ENCODE results near the gene USP10.

Gene USP10

DNA sequence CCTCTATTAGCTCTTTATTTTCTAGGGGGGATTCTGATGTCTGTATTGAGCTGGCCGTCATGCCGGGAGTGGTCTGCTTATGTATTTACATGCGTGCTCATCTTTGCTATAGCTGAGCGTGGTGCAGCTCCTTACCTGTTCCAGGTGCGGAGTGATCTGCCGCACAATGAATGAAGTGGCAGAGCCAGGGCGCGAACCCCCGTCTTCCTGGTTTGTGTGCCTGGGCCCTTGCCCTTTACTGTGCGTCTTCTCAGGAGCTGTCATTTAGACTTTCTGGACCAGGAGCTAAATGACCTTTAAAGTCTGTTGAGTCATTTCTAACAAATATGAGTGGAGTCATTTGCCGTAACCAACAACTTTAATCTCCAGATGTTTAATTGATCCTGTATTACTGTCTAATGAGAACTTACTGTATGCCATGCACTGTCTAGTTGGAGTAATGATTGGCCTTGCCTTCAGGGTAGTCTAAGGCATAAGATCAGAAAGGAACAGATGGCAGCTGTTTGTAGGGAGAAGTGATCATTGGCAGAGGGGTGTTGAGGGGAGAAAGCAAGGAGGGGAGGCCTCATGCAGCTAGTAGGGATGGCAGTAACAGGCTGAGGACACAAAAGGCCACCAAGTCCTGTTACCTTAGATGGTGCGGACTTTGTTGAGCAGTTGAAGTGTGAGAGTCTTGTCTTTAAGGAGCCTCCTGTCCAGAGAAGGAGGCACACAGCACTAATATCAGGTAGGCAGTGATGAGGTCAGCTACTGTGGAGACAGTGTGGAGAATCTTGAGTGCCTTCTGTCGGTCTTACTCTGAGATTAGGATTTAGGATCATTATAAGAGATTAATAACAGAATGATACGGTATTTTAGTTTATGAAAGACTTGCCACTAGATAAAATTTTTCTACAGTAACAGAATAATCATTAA is 53.9 kb downstream of the USP10 start:
- DNase-seq: no peak

DNA sequence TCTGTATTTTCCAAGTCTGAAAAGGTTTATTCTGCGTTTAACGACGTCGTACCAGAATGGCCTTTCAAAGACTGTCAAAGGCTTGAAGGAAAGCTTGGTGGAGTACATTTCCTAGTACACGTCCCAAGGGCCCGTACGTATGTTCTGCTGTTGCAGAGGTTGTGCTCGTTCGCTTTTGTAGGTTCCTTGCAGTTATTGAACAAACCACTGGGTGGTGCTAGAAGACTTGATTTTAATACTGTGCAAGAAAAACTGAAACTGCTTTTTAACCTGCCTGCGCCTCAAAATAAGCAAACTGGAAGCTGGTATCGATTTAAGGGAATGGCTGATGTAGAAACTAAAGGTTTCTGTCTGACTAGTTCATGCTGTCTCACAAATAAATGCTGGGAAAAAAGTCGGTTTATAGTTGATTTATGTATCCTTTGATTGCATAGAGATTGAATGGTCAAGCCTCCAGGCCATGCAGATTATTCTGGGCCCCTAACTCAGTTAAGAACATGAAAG is 54.6 kb downstream of the USP10 start:
- peak; percentile 56 to 61 for DNase-seq

DNA sequence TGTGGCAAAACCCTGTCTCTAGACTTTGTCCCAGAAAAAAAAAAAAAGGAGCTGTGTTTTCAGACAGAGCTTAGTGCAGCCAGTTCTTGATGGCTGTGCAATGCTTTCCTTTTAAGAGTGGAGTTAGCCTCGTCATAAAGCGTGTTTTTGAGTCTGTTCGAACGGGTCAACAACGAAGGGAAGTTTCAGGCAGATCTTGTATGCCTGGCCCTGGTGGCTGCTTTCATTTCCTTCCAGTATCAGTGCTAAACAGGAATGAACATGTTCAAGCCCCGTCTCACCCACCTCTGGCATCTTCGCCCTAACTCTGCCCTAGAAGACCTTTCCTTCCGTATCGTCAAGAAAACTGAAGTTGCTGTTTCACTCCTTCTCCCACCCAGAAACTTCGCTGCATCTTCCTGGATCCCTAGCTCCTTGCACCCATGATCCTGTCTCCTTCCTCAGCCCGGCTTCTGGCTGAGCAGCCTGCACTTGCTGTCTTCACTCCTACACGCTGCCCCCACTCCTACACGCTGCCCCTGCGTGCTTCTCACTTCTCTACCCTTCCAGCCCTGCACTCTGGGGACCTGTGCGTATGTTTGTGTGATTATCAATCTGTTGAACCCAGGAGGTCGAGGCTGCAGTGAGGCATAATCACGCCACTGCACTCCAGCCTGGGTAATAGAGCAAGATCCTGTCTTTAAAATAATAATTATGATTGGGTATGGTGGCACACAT is 55.3 kb downstream of the USP10 start:
- DNase-seq: no peak

DNA sequence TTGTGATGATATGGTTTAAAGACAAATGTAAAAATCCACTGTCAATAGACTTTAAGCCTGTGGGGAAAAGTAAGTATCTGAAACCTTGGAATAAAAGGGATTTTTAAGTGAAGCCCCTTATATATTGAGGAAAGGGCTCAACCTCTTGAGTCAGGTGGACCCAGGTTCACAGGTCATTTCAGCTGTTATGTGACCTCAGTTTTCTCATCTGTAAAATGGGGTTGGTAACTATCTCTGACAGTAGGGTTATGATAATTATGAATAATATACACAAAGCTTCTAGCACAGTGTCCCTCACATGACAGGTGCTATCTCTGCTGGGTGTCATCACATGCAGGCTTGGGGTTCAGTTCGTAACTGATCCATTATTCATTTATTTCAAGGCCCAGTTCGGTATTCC is 57.0 kb downstream of the USP10 start:
- DNase-seq: no peak

DNA sequence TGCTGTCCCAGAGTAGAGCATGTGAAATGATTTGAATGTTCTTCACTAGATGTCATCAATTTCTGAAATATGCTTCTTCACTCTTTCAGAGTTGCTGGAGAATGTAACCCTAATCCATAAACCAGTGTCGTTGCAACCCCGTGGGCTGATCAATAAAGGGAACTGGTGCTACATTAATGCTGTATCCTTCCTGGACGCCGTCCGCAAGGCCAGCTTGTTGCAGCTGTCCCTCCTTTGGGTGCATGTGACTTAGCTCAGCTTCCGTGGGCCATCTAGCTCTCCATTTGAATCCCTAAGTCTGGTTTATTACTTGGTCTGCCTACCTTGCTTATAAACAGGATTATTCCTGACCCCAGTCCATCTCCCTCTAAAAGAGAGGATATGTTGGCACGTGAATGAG is 58.8 kb downstream of the USP10 start:
- DNase-seq: no peak

DNA sequence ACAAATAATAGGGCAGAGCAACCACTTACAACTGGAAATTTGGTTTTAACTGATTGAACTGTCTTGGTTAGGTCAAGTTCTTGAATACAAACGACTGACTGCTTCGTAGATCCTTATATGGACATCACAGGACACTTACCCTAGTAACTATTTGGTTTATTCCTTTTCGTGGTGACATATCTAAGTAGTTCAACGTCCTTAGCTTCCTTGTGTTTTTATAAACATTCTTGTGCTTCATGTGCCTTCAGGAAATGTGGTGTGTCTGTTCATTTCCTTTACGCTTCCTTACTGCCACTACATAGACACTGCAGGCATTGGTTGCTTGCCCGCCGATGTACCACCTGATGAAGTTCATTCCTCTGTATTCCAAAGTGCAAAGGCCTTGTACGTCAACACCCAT is 59.3 kb downstream of the USP10 start:
- no peak for DNase-seq

DNA sequence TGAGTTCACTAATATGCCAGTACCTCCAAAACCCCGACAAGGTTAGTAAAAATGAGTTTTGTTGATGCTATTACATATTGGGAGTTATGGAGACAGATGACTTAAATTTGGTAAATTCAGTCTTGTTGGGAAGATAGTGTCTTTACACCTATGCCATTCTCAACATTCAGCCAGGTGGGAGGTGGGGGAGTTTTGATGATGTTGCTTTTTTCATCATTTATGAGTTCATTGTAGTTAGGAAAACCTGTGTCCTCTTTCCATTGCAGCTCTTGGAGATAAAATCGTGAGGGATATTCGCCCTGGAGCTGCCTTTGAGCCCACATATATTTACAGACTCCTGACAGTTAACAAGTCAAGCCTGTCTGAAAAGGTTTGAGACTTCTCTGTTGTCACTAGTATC is 60.1 kb downstream of the USP10 start:
- DNase-seq: no peak

DNA sequence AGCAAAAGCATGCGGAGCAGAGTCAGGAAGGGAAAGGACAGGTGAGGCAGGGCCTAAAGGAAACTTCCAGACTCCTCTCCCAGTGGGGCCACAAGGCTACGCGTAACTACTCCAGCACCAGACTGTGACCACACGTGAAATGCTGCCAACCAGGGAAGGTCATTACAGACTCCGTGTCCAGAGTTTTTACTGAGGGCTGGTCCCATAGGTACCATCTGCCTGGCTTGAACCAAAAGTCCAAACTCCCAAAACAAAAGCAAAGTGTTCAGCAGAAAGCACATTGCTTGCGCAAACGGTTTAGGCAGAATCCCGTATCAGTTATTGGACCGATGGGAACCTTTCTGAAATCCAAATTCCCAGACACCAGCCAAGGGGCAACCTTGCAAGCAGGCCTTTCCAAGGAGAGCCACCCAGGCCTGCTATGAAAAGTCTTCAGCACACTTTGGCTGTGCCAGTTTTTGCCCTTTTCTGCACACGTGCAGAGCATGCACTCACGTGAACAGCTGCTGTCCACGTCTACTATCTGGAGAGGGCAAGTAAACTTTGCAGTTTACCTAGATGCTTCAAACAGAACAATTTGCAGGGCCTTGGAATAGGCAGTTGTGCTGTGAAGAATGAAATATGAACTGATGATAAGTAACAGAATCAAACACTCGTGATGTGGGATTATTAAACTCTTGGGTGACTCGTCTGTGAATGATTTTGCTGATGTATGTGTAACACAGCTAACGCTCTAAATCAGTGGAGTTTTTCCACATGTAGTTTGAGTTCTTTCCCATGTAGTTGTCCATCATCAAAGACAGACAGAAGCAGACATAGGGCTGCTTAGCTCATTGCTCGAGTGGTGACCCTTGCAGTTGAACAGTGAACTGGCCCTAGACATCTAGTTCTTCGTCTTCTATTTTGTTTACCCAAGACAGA is 61.9 kb downstream of the USP10 start:
- DNase-seq: no peak

DNA sequence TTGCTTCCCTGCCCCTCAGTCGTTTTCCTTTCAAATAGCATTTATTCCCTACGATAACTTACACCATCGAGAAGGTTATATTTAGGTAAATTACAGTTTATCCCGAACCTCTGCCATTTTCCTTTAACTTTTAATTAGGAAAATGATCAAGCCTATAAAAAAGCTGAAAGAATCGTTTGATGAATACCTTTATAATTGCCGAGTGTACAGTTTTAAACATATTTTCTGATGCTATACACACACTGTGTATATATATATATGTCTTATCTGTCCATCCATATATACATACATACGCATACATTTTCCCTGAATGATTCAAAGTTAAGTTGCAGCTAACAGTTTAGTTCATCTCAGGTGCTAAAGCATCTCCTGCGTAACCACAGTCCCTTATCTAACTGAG is 63.4 kb downstream of the USP10 start:
- DNase-seq: no peak

DNA sequence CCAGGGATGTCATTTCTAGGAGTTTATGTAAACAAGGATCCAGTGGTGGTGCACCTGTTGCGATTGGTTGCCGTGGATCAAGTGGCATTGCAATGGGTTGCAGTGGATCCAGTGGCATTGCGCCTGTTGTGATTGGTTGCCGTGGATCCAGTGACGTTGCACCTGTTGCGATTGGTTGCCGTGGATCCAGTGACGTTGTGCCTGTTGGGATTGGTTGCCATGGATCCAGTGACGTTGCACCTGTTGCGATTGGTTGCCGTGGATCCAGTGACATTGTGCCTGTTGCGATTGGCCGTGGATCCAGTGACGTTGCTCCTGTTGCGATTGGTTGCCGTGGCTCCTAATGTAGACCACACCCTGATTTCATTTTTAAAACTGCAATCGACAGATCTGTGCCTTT is 63.8 kb downstream of the USP10 start:
- no peak for DNase-seq

DNA sequence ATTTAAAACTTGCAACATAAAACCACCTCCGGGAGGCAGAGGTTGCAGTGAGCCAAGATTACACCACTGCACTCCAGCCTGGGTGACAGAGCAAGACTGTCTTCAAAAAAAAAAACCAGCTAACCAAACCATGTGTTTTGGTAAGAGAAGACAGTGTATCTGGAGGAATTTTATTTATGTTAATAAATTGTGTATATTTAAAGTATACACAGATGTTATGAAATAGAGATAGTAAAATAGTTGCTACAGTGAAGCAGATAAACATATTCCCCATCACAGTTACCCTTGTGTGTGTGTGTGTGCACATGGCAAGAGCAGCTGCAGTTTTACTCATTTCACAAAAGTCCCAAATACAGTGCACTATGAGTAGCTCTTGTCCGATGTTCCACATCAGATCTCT is 65.2 kb downstream of the USP10 start:
- DNase-seq: no peak

DNA sequence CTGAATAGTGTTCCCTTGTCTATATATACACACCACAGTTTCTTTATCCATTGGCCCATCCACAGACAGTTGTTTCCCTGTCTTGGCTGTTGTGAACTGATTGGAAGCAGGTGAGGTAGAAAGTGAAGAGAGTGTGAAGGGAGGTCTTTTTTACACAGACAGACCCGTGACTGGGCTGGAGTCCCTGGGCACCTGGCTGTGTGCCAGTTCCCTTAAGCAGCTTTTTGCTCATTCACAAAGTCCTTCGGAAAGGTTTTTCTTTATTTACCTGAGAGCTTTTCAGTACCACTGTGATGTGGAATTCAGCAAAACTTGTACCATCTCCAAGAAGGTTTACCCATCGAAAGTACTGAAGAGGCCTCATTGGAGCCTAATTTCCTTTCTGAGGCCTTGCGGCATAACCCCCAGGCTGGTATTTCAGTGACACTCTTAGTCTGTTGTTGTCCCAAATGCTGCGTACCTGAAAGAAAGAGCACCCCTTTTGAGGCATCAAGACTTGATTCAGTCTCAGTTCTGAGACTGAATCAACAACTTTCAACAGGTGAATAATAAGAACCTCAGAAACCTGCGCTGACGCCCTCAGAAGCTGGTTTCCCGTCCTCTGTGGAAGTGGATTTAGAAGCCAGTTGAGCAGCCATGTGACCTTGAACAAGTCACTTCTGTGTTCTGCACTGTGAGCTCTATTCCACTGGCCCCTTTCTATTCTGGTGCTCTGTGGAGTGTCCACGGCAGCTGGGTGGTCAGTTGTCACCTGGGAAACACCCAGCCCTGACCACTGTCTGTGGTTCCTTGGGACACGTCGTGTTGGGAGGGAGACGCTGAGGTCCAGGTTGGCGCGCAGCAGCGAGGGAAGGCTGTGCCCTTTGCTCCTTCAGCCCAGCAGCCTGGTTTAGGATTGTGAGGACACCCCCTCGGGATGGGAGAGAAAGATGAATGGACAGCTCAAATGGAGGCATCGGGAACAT is 66.1 kb downstream of the USP10 start:
- no peak for DNase-seq

DNA sequence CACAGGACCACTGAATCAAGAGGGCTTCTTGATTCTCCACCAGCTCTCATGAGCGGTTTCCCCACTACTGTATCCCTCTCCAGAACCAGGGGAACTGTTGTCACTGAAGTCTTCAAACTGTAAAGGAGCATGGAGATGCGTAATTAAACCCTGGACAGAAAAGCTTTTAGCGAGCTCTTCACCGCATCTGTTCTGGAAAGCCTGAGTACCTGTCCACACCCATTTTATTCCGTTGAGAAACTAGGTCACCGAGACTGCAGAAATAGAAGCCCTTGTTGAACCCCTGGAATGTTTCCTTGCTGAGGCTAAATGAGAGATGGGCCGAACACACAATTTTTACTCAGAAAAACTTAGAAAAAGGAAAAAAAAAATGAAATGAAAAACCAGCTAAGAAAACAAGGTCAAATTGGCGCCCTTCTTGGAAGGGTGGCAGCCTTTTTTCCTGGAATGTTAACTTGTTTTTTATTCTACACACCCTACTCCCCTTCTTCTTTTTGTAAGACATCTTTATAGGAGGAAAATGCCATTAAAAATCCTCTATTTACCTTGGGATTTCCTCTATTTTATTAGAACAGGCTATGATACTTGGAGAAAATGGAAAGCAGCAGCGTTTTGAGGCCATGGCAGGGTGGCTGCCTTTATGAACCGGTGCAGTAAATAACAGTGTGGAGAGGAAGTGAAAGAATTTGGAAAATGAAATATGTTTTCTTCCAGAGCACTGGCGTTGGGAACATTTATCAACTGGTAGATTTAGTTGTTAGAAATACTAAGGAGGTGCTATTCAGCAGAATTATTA is 67.4 kb downstream of the USP10 start:
- DNase-seq: no peak

DNA sequence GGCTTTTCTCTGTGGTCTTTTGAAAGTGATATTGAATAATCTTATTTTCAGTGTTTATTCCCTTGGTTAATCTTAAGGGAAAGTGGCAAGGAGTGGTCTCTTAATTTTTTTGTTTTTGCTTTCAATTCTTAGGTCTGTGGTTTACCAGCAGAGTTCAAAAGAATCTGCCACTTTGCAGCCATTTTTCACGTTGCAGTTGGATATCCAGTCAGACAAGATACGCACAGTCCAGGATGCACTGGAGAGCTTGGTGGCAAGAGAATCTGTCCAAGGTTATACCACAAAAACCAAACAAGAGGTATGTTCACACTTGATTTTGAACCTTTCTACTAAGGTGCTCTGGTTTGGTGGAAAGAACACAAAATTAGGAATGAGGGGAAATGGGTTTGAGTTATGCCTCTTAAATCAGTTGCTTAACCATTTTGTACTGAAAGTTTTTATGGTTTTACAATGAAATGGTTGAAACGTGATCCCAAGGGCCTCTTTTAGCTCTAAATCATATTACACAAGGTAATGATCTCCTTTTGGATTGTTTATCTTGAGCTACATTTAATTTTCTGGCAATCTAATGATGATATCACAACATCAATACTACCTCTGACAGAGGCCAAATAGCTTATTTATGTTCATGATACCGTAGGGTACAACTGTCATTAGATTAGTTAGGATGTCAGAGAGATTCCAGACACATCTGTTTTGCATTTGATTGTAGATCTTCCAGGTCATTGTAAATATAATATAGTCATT is 68.4 kb downstream of the USP10 start:
- no peak for DNase-seq

DNA sequence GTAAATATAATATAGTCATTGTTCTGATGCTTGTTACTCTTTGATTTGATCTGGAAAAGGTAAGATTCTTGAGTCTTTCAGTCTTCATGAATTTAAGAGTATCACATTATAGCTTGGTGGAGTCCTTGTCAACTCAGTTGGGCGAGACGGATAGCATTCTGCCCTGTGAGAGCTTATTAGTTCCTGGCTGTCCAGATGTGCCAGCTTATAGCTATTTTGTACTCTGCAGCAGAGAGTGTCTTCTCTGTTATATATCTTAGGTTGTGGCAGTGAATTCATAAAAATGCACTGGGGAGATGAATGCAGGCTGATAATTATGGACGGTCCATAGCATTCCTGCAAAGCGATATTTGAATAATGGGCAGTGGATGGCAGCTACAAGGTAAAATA is 69.0 kb downstream of the USP10 start:
- no peak for DNase-seq

DNA sequence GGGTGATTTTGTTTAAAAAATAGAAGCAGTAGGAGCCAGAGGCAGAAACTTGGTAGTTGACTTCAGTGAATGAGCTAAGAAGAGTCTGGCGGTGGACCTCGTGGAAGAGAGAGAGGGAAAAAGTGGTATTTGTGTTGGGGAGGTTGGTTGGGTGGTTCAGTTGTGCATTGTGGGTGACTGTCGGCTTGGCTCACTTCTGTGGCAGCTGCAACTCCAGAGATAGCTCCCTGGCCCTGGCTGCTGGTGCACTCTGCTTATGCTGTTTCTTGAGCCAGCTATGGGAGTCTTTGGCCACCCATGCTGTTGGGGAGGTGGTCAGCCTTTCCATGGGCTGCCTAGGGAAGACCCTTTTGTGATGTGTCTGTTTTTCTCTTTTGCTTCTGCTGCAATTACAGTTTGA is 69.6 kb downstream of the USP10 start:
- no peak for DNase-seq

DNA sequence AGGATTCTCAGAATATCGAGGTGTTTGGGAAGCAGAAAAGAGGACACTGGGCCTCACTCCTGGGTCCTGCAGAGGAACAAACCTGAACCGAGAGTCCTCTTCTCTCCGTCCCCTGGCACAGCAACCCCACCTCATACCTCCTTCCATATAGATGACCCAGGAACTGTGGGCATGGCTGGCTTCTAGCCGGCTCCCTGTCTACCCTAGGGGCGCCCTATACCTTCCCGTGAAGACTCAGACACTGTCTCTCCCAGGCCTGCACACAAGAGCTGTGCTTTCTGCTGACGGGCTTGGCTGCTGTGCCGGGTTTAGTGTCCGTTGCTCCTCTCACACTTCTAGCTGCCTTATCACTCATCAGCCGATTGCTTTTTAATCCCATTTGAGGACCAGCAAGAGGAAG is 73.5 kb downstream of the USP10 start:
- no peak for DNase-seq

DNA sequence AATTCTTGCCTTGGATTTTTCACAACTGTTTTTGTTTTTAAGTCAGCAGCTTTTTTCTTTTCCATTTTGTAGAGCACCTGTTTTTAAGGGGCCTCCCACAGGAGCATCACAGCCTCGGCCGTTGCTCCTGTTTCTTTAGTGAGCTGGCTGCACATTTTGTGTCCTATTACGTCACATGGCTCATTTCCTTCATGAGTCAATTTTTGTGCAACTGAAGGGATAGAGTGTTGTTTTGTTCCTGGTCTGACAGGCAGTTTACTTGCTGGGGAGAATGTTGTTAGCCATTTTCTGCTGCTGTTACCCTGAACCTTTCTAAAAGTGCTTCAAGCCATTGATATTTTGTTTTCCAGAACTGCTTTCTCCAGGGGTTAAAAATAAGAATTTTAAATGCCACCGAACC is 75.0 kb downstream of the USP10 start:
- DNase-seq: no peak

DNA sequence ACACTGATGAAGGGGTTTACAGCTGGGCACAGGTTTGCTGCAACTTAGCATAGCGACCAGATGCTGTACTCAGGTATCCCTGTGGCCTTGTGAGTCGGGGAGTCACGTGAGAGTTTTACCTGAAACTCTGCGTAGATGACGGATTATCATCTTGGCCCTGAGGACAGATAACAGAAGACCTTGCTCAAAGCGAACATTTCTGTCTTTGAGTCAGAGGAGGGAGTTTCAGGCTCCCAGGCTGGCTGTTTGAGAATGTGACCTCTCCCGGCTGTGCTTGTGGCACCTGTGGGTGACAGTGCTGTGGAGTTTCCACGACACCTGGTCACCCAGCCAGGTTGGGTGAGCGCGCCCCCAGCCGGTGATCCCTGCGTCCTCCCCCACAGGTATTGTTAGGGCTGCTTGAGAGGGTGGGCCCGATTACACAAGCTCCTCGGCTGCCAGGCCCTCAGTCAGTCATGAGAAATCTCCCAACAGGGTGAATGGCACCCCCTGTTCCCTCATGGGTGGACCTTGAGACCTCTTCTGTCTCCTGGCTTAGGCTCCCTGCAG is 75.5 kb downstream of the USP10 start:
- DNase-seq: no peak

DNA sequence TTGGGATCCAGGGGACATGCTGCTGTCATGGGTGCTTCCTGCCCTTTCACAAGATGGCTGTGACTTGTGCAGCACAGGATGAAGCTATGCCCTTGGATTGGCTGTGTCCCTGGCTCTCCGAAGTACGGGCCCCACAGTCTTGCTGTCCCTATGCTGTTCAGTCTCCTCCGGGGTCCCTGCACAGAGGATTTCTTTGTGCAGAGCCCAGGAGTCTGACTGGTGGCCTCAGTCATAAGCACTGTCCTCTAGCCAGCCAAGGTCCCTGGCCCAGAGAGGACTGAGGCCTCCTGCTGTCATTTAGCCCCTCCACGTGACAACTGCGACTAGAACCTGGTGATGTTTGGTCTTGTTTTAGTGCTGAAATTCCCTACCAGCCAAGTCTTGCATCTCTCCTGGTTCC is 77.6 kb downstream of the USP10 start:
- no peak for DNase-seq
